ENCODE results near the gene LPO.

Gene LPO

GRCh38 chr17:58195518-58196123 is 42.8 kb upstream of the LPO start:
- H3K36me3 ChIP-seq = no peaks in the 10 kb centered on the region
- H3K4me1 ChIP-seq (ENCODE audit: control insufficient read depth in 1 of 2, insufficient read depth in 1 of 2, low read depth in 1 of 2, low read length in 1 of 2) = no peaks in the 10 kb centered on the region
- H3K9me3 ChIP-seq = no peaks in the 10 kb centered on the region
- H3K27ac ChIP-seq = no peak overlapping the region
- peaks cover 22% of the 10 kb centered on the region for H3K27me3 ChIP-seq
- H3K4me3 ChIP-seq (ENCODE audit: low read depth in 1 of 2, low read length in 1 of 2) = no peak overlapping the region
- TF ChIP-seq, protein P1, sequence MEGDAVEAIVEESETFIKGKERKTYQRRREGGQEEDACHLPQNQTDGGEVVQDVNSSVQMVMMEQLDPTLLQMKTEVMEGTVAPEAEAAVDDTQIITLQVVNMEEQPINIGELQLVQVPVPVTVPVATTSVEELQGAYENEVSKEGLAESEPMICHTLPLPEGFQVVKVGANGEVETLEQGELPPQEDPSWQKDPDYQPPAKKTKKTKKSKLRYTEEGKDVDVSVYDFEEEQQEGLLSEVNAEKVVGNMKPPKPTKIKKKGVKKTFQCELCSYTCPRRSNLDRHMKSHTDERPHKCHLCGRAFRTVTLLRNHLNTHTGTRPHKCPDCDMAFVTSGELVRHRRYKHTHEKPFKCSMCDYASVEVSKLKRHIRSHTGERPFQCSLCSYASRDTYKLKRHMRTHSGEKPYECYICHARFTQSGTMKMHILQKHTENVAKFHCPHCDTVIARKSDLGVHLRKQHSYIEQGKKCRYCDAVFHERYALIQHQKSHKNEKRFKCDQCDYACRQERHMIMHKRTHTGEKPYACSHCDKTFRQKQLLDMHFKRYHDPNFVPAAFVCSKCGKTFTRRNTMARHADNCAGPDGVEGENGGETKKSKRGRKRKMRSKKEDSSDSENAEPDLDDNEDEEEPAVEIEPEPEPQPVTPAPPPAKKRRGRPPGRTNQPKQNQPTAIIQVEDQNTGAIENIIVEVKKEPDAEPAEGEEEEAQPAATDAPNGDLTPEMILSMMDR (IDR thresholded peaks at IDR 0.05) = no peak

- H3K4me3 ChIP-seq (ENCODE audit: low read depth in 1 of 2, low read length in 1 of 2) = no peak overlapping the region
- peaks cover 17% of the 10 kb centered on the region for H3K27me3 ChIP-seq
- H3K4me1 ChIP-seq (ENCODE audit: control insufficient read depth in 1 of 2, insufficient read depth in 1 of 2, low read depth in 1 of 2, low read length in 1 of 2) = no peaks in the 10 kb centered on the region
- H3K36me3 ChIP-seq = no peaks in the 10 kb centered on the region
- H3K27ac ChIP-seq = no peak overlapping the region
- no peaks in the 10 kb centered on the region for H3K9me3 ChIP-seq
- TF ChIP-seq, protein P1 (IDR thresholded peaks at IDR 0.05) = no peak
Measured at GRCh38 chr17:58196610-58197009, 41.8 kb upstream of the LPO start.

DNA sequence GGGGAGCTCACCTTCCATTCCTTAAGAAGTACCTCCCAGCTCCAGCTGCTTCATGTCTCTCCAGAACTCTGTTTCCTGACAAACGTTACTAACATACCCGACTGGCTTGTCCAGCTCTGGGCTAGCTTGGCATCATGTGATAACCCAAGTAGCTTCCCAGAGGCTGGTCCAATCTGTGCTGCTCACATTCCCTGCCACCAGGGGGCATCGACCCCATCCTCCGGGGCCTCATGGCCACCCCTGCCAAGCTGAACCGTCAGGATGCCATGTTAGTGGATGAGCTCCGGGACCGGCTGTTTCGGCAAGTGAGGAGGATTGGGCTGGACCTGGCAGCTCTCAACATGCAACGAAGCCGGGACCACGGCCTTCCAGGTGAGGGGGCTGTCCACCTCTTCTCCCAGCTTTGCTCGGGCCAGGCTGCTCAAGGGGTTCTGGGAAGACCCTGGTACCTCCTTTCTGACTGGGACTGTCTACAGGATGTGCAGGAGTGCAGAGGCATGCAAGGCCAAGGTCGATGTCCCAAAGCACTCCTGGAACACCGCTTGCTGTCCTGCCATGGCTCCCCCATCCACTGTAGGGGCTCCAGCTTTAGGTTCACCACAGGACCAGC is 38.3 kb upstream of the LPO start:
- H3K27ac ChIP-seq = no peak overlapping the region
- H3K27me3 ChIP-seq = peaks cover 17% of the 10 kb centered on the region
- H3K4me3 ChIP-seq (ENCODE audit: low read depth in 1 of 2, low read length in 1 of 2) = no peak overlapping the region
- no peaks in the 10 kb centered on the region for H3K9me3 ChIP-seq
- TF ChIP-seq, protein P1 (IDR thresholded peaks at IDR 0.05) = no peak
- H3K36me3 ChIP-seq = no peaks in the 10 kb centered on the region
- H3K4me1 ChIP-seq (ENCODE audit: control insufficient read depth in 1 of 2, insufficient read depth in 1 of 2, low read depth in 1 of 2, low read length in 1 of 2) = no peaks in the 10 kb centered on the region

DNA sequence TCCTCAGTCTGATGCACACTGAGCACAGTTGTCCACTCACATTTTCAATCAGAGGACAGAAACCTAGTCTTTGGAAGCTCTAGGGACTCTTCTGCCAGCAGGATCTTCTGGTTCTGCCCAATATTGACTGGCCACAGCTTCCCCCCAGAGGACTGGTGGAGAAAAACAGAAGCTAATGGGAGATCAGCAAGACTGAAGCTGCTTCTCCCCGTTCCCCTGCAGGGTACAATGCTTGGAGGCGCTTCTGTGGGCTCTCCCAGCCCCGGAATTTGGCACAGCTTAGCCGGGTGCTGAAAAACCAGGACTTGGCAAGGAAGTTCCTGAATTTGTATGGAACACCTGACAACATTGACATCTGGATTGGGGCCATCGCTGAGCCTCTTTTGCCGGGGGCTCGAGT is 35.5 kb upstream of the LPO start:
- no peak overlapping the region for H3K27ac ChIP-seq
- TF ChIP-seq, protein P1 (IDR thresholded peaks at IDR 0.05) = no peak
- H3K9me3 ChIP-seq = no peaks in the 10 kb centered on the region
- H3K36me3 ChIP-seq = peaks cover 8% of the 10 kb centered on the region
- no peaks in the 10 kb centered on the region for H3K4me1 ChIP-seq (ENCODE audit: control insufficient read depth in 1 of 2, insufficient read depth in 1 of 2, low read depth in 1 of 2, low read length in 1 of 2)
- H3K4me3 ChIP-seq (ENCODE audit: low read depth in 1 of 2, low read length in 1 of 2) = no peak overlapping the region
- H3K27me3 ChIP-seq = peaks cover 14% of the 10 kb centered on the region

DNA sequence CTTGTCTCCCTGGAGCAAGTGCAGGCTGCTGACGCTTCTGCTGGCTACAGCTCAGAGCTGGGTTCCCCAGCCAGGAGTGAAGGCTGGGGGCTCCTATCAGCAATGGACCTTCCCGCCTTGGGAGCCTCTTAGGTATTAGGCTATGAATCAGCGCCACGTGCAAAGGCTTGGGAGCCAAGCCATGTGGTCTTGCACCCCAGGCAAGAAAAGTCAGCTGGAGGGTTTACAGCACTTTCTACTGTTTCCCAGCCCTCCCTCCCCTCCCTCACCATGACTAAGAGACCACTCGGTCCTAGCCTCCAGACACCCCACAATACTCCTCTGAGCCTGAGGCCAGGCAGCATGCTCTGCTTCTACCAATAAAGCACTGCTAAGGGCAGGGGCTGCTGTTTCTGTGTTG is 33.6 kb upstream of the LPO start:
- H3K27ac ChIP-seq = no peak overlapping the region
- H3K4me3 ChIP-seq (ENCODE audit: low read depth in 1 of 2, low read length in 1 of 2) = no peak overlapping the region
- H3K36me3 ChIP-seq = peaks cover 9% of the 10 kb centered on the region
- no peaks in the 10 kb centered on the region for H3K4me1 ChIP-seq (ENCODE audit: control insufficient read depth in 1 of 2, insufficient read depth in 1 of 2, low read depth in 1 of 2, low read length in 1 of 2)
- no peaks in the 10 kb centered on the region for H3K9me3 ChIP-seq
- peaks cover 5% of the 10 kb centered on the region for H3K27me3 ChIP-seq
- TF ChIP-seq, protein P1 (IDR thresholded peaks at IDR 0.05) = no peak

Data from neutrophil (primary cell).